Suprapubic skin (tissue), 4 donors: Measurements from ENCODE around the gene SPO11. TPM values are rescaled to one million over a fixed set of nuclear protein-coding genes. Genes with fewer than 3 reads are reported as not detected.

Source experiments
- DNase-seq, 2 donors: peaks; one replicate each; pipeline ENCODE4 v3.0.0-alpha.2; 2019; ENCODE audit warnings: low spot score in 2 of 2
- H3K27ac ChIP-seq: fragments of 200-600 bp; sonication (generic); one replicate; pipeline ENCODE4 v1.5.1; 2019
- H3K27me3 ChIP-seq: fragments of 200-600 bp; sonication (generic); one replicate; pipeline ENCODE4 v1.5.1; 2019
- H3K36me3 ChIP-seq: fragments of 200-600 bp; sonication (generic); one replicate; pipeline ENCODE4 v1.5.1; 2019
- H3K4me1 ChIP-seq: fragments of 200-600 bp; sonication (generic); one replicate; pipeline ENCODE4 v1.5.1; 2019
- H3K4me3 ChIP-seq: fragments of 200-600 bp; sonication (generic); one replicate; pipeline ENCODE4 v1.5.1; 2019; ENCODE audit warnings: mild to moderate bottlenecking
- H3K9me3 ChIP-seq: fragments of 200-600 bp; sonication (generic); one replicate; pipeline ENCODE4 v1.5.1; 2019
- CTCF ChIP-seq, 2 donors: fragments of 200-600 bp in 1 of 2; fragments of 450-650 bp in 1 of 2; sonication (generic) in 1 of 2; IDR thresholded peaks; one replicate each; pipeline ENCODE4 v1.5.1; 2016 to 2019; ENCODE audit warnings: antibody characterized with exemption in 2 of 2, mild to moderate bottlenecking in 1 of 2, moderate library complexity in 1 of 2
- EP300 ChIP-seq: sonication (generic); formaldehyde crosslinking; IDR thresholded peaks from one replicate; pipeline ENCODE4 v1.6.1; 2017; ENCODE audit warnings: antibody characterized with exemption
- POLR2A ChIP-seq, 2 donors: fragments of 450-650 bp; IDR thresholded peaks; one replicate each; pipeline ENCODE4 v1.6.1; 2017; ENCODE audit warnings: antibody characterized with exemption in 2 of 2, mild to moderate bottlenecking in 2 of 2, moderate library complexity in 2 of 2
- POLR2AphosphoS5 ChIP-seq, 3 donors: sonication (generic); formaldehyde crosslinking; IDR thresholded peaks; one replicate each; pipeline ENCODE4 v1.6.1; 2017; ENCODE audit warnings: antibody characterized with exemption in 3 of 3
- WGBS: methylation state at CpG from one replicate; pipeline ENCODE4 v1.1.5; 2018; 5-methylcytosine and 5-hydroxymethylcytosine counted together
- total RNA-seq, 4 donors: library from RNA; depleted of rRNA; stranded (reverse); fragments of >200 nt; gene quantifications; one replicate each; pipeline ENCODE4 v1.1.0, GENCODE V29; 2016

SPO11 gene
- total RNA-seq, result not detected

- H3K36me3 ChIP-seq, result no peaks in the 10 kb centered on the region
- no peak for TF ChIP-seq POLR2AphosphoS5 (IDR thresholded peaks at IDR 0.05)
- TF ChIP-seq EP300, result no peak
- no peak for TF ChIP-seq CTCF (IDR thresholded peaks at IDR 0.05)
- TF ChIP-seq POLR2A (IDR thresholded peaks at IDR 0.05), result no peak
- H3K4me1 ChIP-seq, result peaks cover 23% of the 10 kb centered on the region
- H3K4me3 ChIP-seq, result no peak within 1 kb of the TSS
- 82% methylated on average over 28 of the region's 40 CpGs for WGBS
- DNase-seq, result no peak
- no peak within 1 kb of the TSS for H3K27ac ChIP-seq
- peaks cover 5% of the 10 kb centered on the region for H3K27me3 ChIP-seq
- H3K9me3 ChIP-seq, result no peaks in the 10 kb centered on the region
Observed at GRCh38 chr20:57329608-57330221, at the start of gene SPO11. Gene SPO11, plus strand, starts transcription at chr20:57329803. Its CDS starts 65 bp downstream, at chr20:57329868.

GRCh38 chr20:57280221-57280620 lies 49.4 kb upstream of the SPO11 start:
- H3K9me3 ChIP-seq, result no peaks in the 10 kb centered on the region
- no peak for DNase-seq
- no peaks in the 10 kb centered on the region for H3K36me3 ChIP-seq
- TF ChIP-seq POLR2AphosphoS5 (IDR thresholded peaks at IDR 0.05) (no peak), POLR2A (IDR thresholded peaks at IDR 0.05) (no peak), CTCF (IDR thresholded peaks at IDR 0.05) (no peak), EP300 (no peak)
- H3K4me1 ChIP-seq, result no peaks in the 10 kb centered on the region
- 89% methylated on average over 10 of the region's 10 CpGs for WGBS
- peaks cover 10% of the 10 kb centered on the region for H3K27me3 ChIP-seq
- H3K4me3 ChIP-seq, result no peak overlapping the region
- no peak overlapping the region for H3K27ac ChIP-seq

GRCh38 chr20:57281900-57282299 lies 47.7 kb upstream of the SPO11 start:
- no peak for DNase-seq
- Histone ChIP-seq H3K27ac (no peak overlapping the region), H3K9me3 (no peaks in the 10 kb centered on the region), H3K4me1 (no peaks in the 10 kb centered on the region), H3K36me3 (no peaks in the 10 kb centered on the region), H3K27me3 (peaks cover 22% of the 10 kb centered on the region), H3K4me3 (no peak overlapping the region)
- TF ChIP-seq POLR2AphosphoS5 (IDR thresholded peaks at IDR 0.05), result no peak
- no peak for TF ChIP-seq CTCF (IDR thresholded peaks at IDR 0.05)
- no peak for TF ChIP-seq POLR2A (IDR thresholded peaks at IDR 0.05)
- TF ChIP-seq EP300, result no peak
- 91% methylated on average over 7 of the region's 7 CpGs for WGBS

GRCh38 chr20:57282670-57283361 lies 46.8 kb upstream of the SPO11 start:
- H3K9me3 ChIP-seq, result no peaks in the 10 kb centered on the region
- H3K4me3 ChIP-seq, result no peak overlapping the region
- H3K27ac ChIP-seq, result no peak overlapping the region
- TF ChIP-seq POLR2A (IDR thresholded peaks at IDR 0.05) (no peak), CTCF (IDR thresholded peaks at IDR 0.05) (no peak), EP300 (no peak), POLR2AphosphoS5 (IDR thresholded peaks at IDR 0.05) (no peak)
- peaks cover 26% of the 10 kb centered on the region for H3K27me3 ChIP-seq
- no peak for DNase-seq
- peaks cover 5% of the 10 kb centered on the region for H3K4me1 ChIP-seq
- 41% methylated on average over 18 of the region's 18 CpGs for WGBS
- no peaks in the 10 kb centered on the region for H3K36me3 ChIP-seq

- H3K27me3 ChIP-seq, result peaks cover 26% of the 10 kb centered on the region
- H3K36me3 ChIP-seq, result no peaks in the 10 kb centered on the region
- H3K27ac ChIP-seq, result no peak overlapping the region
- no peak overlapping the region for H3K4me3 ChIP-seq
- no peak for DNase-seq
- TF ChIP-seq POLR2AphosphoS5 (IDR thresholded peaks at IDR 0.05) (no peak), EP300 (no peak), POLR2A (IDR thresholded peaks at IDR 0.05) (no peak), CTCF (IDR thresholded peaks at IDR 0.05) (no peak)
- no peaks in the 10 kb centered on the region for H3K9me3 ChIP-seq
- WGBS, result 89% methylated on average over 7 of the region's 7 CpGs
- peaks cover 15% of the 10 kb centered on the region for H3K4me1 ChIP-seq
Observed at GRCh38 chr20:57283860-57284259, 45.7 kb upstream of the SPO11 start.
